Endodermal cell (in vitro differentiated cells): ENCODE measurements around the gene DYNC2LI1. TPM values are rescaled to one million over a fixed set of nuclear protein-coding genes. Genes with fewer than 3 reads are reported as not detected.

ENCODE experiments used
- DNase-seq: peaks from one replicate; pipeline ENCODE4 v3.0.0-alpha.2; 2017
- H3K27ac ChIP-seq: 2 replicates; pipeline ENCODE4 v1.5.1; 2013; ENCODE audit warnings: mild to moderate bottlenecking, low read depth, low read length, moderate library complexity
- H3K27me3 ChIP-seq: 2 replicates; pipeline ENCODE4 v1.6.1; 2013; ENCODE audit warnings: mild to moderate bottlenecking, low read length, moderate library complexity; ENCODE audit not compliant: insufficient read depth, control insufficient read depth, poor library complexity, severe bottlenecking
- H3K36me3 ChIP-seq: 2 replicates; pipeline ENCODE4 v1.7.0; 2013; ENCODE audit warnings: mild to moderate bottlenecking, low read length, moderate library complexity; ENCODE audit not compliant: control insufficient read depth, insufficient read depth
- H3K4me1 ChIP-seq: one replicate; pipeline ENCODE4 v1.7.0; 2013; ENCODE audit warnings: low read length; ENCODE audit not compliant: control insufficient read depth, insufficient read depth
- H3K4me3 ChIP-seq: 2 replicates; pipeline ENCODE4 v1.5.1; 2013; ENCODE audit warnings: mild to moderate bottlenecking, low read length, moderate library complexity
- H3K9ac ChIP-seq: 2 replicates; pipeline ENCODE4 v1.6.1; 2013; ENCODE audit warnings: mild to moderate bottlenecking, low read length, moderate library complexity; ENCODE audit not compliant: poor library complexity, severe bottlenecking; ENCODE audit errors: extremely low read depth
- H3K9me3 ChIP-seq: 2 replicates; pipeline ENCODE4 v1.6.1; 2013; ENCODE audit warnings: mild to moderate bottlenecking, low read length, moderate library complexity; ENCODE audit not compliant: control insufficient read depth
- H3K27ac Mint-ChIP-seq: 2 replicates; pipeline ENCODE4 v1.8.0; 2020; ENCODE audit warnings: mixed read lengths
- H3K27me3 Mint-ChIP-seq: 2 replicates; pipeline ENCODE4 v1.8.0; 2021; ENCODE audit warnings: mild to moderate bottlenecking, mixed read lengths; ENCODE audit not compliant: insufficient read depth
- H3K36me3 Mint-ChIP-seq: 2 replicates; pipeline ENCODE4 v1.8.0; 2020; ENCODE audit warnings: low read depth, mixed read lengths
- H3K4me1 Mint-ChIP-seq: 2 replicates; pipeline ENCODE4 v1.8.0; 2020; ENCODE audit warnings: mixed read lengths
- H3K4me3 Mint-ChIP-seq: 2 replicates; pipeline ENCODE4 v1.8.0; 2020; ENCODE audit warnings: mild to moderate bottlenecking, moderate library complexity, mixed read lengths
- H3K9me3 Mint-ChIP-seq: 2 replicates; pipeline ENCODE4 v1.8.0; 2020; ENCODE audit warnings: mild to moderate bottlenecking, mixed read lengths
- WGBS, 2 experiments: methylation state at CpG; one replicate each; pipeline versions ENCODE4 v1.1.5 to v1.1.7; 2013; ENCODE audit warnings: missing lambda C conversion rate in 2 of 2, mixed read lengths in 1 of 2; ENCODE audit not compliant: insufficient coverage in 1 of 2, insufficient read length in 1 of 2; 5-methylcytosine and 5-hydroxymethylcytosine counted together
- total RNA-seq, 2 donors: library from RNA; stranded (reverse); fragmentation: NEBNext Ultra II Directional in 1 of 2; extraction: Animal tissue kit (Norgen Biotek cat#: 25700) in 1 of 2; gene quantifications; 2 replicates in 1 of 2; 3 replicates in 1 of 2; pipeline ENCODE4 v1.2.1, GENCODE V29; 2021
- TF ChIP-seq, protein P1 (sequence below): fragments of 200-600 bp; sonication (generic); conservative IDR thresholded peaks from 2 replicates; pipeline ENCODE4 v1.5.0; 2021; ENCODE audit warnings: antibody characterized with exemption, mild to moderate bottlenecking

The DYNC2LI1 gene
- total RNA-seq, 2 donors from 2014 or later: 17.1 to 39.7 TPM

DNA sequence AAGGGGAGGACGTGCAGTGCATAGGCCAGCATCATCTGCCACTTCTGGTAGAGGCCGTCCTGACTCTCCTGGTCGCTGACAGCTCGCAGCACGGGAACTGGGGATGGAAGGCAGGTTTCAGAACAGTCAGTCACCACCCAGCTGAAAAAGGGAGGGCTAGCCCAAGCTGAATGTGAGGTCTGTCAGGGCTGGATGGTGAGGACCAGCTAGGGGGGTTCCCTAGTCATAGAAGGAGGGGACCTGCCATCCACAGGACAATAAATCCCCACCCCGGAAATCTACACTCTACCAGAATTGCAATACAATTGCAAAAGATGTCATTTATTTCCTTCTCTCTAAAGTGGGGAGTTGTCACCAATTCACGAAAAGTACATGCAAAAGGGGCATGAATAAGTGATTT lies 49.0 kb downstream of the DYNC2LI1 start:
- Histone ChIP-seq H3K36me3 (no peaks in the 10 kb centered on the region), H3K9me3 (no peaks in the 10 kb centered on the region), H3K4me1 (no peaks in the 10 kb centered on the region), H3K27ac (no peak overlapping the region), H3K4me3 (no peak overlapping the region), H3K27me3 (peaks cover 4% of the 10 kb centered on the region), H3K9ac (no peak overlapping the region)
- WGBS, 2 experiments: 87 to 92% methylated on average over 4 to 7 of the region's 7 CpGs
- no peak overlapping the region for H3K27ac Mint-ChIP-seq
- H3K4me3 Mint-ChIP-seq: no peak overlapping the region
- TF ChIP-seq, protein P1, sequence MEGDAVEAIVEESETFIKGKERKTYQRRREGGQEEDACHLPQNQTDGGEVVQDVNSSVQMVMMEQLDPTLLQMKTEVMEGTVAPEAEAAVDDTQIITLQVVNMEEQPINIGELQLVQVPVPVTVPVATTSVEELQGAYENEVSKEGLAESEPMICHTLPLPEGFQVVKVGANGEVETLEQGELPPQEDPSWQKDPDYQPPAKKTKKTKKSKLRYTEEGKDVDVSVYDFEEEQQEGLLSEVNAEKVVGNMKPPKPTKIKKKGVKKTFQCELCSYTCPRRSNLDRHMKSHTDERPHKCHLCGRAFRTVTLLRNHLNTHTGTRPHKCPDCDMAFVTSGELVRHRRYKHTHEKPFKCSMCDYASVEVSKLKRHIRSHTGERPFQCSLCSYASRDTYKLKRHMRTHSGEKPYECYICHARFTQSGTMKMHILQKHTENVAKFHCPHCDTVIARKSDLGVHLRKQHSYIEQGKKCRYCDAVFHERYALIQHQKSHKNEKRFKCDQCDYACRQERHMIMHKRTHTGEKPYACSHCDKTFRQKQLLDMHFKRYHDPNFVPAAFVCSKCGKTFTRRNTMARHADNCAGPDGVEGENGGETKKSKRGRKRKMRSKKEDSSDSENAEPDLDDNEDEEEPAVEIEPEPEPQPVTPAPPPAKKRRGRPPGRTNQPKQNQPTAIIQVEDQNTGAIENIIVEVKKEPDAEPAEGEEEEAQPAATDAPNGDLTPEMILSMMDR: no peak
- H3K9me3 Mint-ChIP-seq: no peaks in the 10 kb centered on the region
- peaks cover 9% of the 10 kb centered on the region for H3K4me1 Mint-ChIP-seq
- peaks cover 2% of the 10 kb centered on the region for H3K27me3 Mint-ChIP-seq
- H3K36me3 Mint-ChIP-seq: no peaks in the 10 kb centered on the region
- no peak for DNase-seq

DNA sequence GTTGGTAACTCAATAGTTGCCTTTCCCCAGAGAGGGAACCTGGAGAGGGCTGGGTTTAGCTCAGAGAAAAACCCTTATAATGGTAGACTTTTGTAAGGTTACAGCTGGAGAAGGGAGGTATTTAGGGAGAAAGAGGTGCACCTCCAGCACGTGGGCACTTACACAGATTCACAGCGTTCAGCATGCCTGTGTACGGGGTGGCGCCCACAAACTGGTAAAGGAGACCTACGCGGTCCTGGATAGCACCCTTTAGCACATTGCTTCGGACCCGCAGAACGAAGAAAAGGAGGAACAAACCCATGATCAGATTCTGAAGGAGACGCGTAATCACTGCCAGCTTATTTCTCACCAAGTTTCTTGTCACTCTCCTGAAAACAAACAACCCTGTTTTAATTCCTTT lies 49.9 kb downstream of the DYNC2LI1 start:
- Mint-ChIP-seq H3K27me3 (peaks cover 2% of the 10 kb centered on the region), H3K9me3 (no peaks in the 10 kb centered on the region), H3K4me1 (peaks cover 9% of the 10 kb centered on the region), H3K4me3 (no peak overlapping the region), H3K27ac (no peak overlapping the region), H3K36me3 (no peaks in the 10 kb centered on the region)
- Histone ChIP-seq H3K9ac (no peak overlapping the region), H3K9me3 (no peaks in the 10 kb centered on the region), H3K36me3 (no peaks in the 10 kb centered on the region), H3K27me3 (peaks cover 4% of the 10 kb centered on the region), H3K4me1 (no peaks in the 10 kb centered on the region), H3K27ac (no peak overlapping the region), H3K4me3 (no peak overlapping the region)
- WGBS, 2 experiments: 91 to 96% methylated on average over 6 to 11 of the region's 11 CpGs
- TF ChIP-seq, protein P1: no peak
- DNase-seq: no peak

DNA sequence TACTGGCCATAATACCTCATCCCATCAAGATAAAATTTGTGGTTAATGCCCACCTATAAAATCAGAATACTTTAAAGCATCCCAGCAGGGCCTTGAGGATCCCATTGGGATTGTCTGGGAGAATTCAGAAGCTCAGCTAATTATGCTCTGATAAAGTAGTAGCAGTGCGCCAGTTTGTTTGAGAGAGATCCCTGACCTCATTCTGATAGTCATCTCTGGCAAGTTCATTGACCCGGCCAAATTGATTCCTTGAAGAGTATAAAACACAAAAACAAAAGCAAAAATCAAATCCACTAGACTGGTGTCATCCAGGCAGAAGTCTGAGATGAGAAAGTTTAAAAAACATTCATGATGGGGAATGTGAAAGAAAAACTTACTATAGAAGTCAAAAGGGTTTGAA lies 50.7 kb downstream of the DYNC2LI1 start:
- Histone ChIP-seq H3K36me3 (no peaks in the 10 kb centered on the region), H3K4me3 (no peak overlapping the region), H3K27me3 (peaks cover 8% of the 10 kb centered on the region), H3K27ac (no peak overlapping the region), H3K9ac (no peak overlapping the region), H3K4me1 (no peaks in the 10 kb centered on the region), H3K9me3 (no peaks in the 10 kb centered on the region)
- no peak overlapping the region for H3K27ac Mint-ChIP-seq
- no peak overlapping the region for H3K4me3 Mint-ChIP-seq
- no peaks in the 10 kb centered on the region for H3K9me3 Mint-ChIP-seq
- no peak for DNase-seq
- 90 to 100% methylated on average over 1 to 2 of the region's 2 CpGs for WGBS, 2 experiments
- no peaks in the 10 kb centered on the region for H3K36me3 Mint-ChIP-seq
- peaks cover 2% of the 10 kb centered on the region for H3K27me3 Mint-ChIP-seq
- TF ChIP-seq, protein P1: no peak
- peaks cover 9% of the 10 kb centered on the region for H3K4me1 Mint-ChIP-seq
